ENCODE data around the gene TMEM217.

TMEM217 gene

DNA sequence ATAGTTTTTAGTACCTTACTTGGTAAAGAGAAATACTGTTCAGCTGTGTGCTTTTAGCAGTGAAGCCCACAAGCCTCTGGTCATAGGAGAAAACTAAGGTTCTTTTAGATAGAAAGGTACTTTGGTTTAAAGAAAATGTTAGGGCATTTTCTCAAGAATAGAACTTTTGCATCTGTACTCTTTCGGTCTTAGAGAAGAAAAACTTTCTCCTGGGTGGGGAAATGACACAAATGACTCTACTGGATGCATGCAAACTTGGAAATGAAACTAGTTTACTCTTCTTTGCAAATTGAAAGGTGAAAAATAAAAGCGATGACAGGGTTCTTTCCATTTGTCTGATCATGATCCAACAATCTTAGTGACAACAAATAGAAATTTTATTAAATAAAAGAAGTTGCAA, 2.1 kb upstream of the TMEM217 start:
- Histone ChIP-seq H3K4me2 (ENCODE audit: low read depth, low read length) (peak overlapping the region; percentile 32), H3K9ac (ENCODE audit: low read length) (no peak overlapping the region), H3K4me3 (ENCODE audit: low read length) (no peak overlapping the region), H3F3A (ENCODE audit: insufficient read depth, low read length) (peaks cover 11% of the 10 kb centered on the region), H3K9me2 (replicated peaks; ENCODE audit: insufficient read depth, low read length) (no peaks in the 10 kb centered on the region), H3K27me3 (replicated peaks; ENCODE audit: insufficient read depth, low read length) (no peaks in the 10 kb centered on the region), H3K4me1 (ENCODE audit: low read length) (peaks cover 23% of the 10 kb centered on the region), H3K36me3 (replicated peaks; ENCODE audit: insufficient read depth, low read length) (no peaks in the 10 kb centered on the region), H2AFZ (ENCODE audit: low read length) (no peak overlapping the region), H3K27ac (ENCODE audit: low read length) (peak overlapping the region; percentile 17; the same call in 1 of the 2 replicates), H4K20me1 (ENCODE audit: insufficient read depth, low read length) (no peaks in the 10 kb centered on the region), H3K79me2 (ENCODE audit: low read length) (peaks cover 48% of the 10 kb centered on the region), H3K9me3 (replicated peaks; ENCODE audit: insufficient read depth, low read length) (no peaks in the 10 kb centered on the region)
- DNase-seq: peak; percentile 44
- TF ChIP-seq EZH2phosphoT487 (IDR thresholded peaks at IDR 0.05; ENCODE audit: low read length): no peak
- TF ChIP-seq, protein P1, sequence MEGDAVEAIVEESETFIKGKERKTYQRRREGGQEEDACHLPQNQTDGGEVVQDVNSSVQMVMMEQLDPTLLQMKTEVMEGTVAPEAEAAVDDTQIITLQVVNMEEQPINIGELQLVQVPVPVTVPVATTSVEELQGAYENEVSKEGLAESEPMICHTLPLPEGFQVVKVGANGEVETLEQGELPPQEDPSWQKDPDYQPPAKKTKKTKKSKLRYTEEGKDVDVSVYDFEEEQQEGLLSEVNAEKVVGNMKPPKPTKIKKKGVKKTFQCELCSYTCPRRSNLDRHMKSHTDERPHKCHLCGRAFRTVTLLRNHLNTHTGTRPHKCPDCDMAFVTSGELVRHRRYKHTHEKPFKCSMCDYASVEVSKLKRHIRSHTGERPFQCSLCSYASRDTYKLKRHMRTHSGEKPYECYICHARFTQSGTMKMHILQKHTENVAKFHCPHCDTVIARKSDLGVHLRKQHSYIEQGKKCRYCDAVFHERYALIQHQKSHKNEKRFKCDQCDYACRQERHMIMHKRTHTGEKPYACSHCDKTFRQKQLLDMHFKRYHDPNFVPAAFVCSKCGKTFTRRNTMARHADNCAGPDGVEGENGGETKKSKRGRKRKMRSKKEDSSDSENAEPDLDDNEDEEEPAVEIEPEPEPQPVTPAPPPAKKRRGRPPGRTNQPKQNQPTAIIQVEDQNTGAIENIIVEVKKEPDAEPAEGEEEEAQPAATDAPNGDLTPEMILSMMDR (IDR thresholded peaks at IDR 0.05; ENCODE audit: low read length): no peak
- TF ChIP-seq EZH2 (optimal IDR thresholded peaks at IDR 0.05; ENCODE audit: low read depth, low read length): no peak

DNA sequence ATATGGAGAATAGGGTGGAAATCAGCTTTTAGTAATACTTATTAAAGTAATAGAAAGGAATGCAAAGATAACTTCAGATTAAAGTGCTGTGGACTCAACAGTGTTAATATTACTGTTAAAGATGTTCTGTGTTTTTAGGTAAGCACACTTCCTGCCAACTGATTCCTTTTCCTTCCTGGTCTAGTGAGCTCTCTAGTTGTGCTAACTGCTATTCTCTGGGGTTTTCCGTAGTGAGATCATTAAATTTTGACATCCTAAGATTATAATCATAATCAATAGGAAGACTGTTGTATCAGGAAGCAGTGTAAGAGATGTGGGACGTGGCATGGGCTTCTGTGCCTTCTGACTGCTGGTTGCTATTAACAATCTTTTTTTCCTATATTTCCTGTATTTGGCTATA, 1.2 kb upstream of the TMEM217 start:
- peaks cover 23% of the 10 kb centered on the region for H3K4me1 ChIP-seq (ENCODE audit: low read length)
- TF ChIP-seq, protein P1 (IDR thresholded peaks at IDR 0.05; ENCODE audit: low read length): no peak
- TF ChIP-seq EZH2phosphoT487 (IDR thresholded peaks at IDR 0.05; ENCODE audit: low read length) (no peak), EZH2 (optimal IDR thresholded peaks at IDR 0.05; ENCODE audit: low read depth, low read length) (no peak)
- H3K9me3 ChIP-seq (replicated peaks; ENCODE audit: insufficient read depth, low read length): no peaks in the 10 kb centered on the region
- H3K79me2 ChIP-seq (ENCODE audit: low read length): peaks cover 48% of the 10 kb centered on the region
- H3K27ac ChIP-seq (ENCODE audit: low read length): no peak overlapping the region
- DNase-seq: no peak
- no peak overlapping the region for H3K4me3 ChIP-seq (ENCODE audit: low read length)
- H2AFZ ChIP-seq (ENCODE audit: low read length): no peak overlapping the region
- peak overlapping the region; percentile 32; the same call in 1 of the 2 replicates for H3K4me2 ChIP-seq (ENCODE audit: low read depth, low read length)
- no peaks in the 10 kb centered on the region for H3K27me3 ChIP-seq (replicated peaks; ENCODE audit: insufficient read depth, low read length)
- H3K9ac ChIP-seq (ENCODE audit: low read length): no peak overlapping the region
- no peaks in the 10 kb centered on the region for H4K20me1 ChIP-seq (ENCODE audit: insufficient read depth, low read length)
- H3K36me3 ChIP-seq (replicated peaks; ENCODE audit: insufficient read depth, low read length): no peaks in the 10 kb centered on the region
- H3F3A ChIP-seq (ENCODE audit: insufficient read depth, low read length): peaks cover 11% of the 10 kb centered on the region
- no peaks in the 10 kb centered on the region for H3K9me2 ChIP-seq (replicated peaks; ENCODE audit: insufficient read depth, low read length)

DNA sequence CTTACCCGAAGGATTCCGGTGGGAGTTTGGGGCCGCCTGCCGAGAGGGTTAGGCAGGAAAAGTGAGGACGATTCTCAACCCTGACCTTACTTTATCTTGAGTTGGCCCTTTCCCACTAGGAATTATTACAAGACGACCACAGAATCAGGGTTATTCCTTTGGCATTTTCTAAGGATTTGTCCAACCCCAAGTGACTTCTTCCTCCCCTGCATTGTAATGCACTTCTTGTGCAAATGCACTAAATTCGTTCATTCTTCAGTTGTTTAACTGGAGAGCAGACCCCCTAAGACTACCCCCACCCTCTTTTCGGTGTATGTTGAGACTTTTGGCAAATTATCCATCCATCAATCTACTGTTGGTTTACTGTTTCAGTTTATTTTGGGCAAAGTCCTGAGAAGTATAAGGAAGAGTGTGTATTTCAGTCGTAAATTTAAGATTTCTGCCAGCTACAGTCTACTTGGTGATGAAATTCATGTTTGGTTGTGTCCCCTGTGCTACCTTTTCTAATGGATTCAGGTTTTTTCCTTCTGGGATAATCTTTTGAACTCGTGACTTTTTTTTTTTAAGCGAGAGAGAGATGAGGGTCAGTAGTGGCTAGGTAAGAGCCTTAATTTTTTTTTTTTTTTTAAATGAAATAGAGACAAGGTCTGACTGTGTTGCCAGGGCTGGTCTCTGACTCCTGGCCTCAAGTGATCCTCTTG, 611 bp upstream of the TMEM217 start:
- Histone ChIP-seq H3K79me2 (ENCODE audit: low read length) (peaks cover 44% of the 10 kb centered on the region), H3K4me2 (ENCODE audit: low read depth, low read length) (peak overlapping the region; percentile 78), H4K20me1 (ENCODE audit: insufficient read depth, low read length) (no peaks in the 10 kb centered on the region), H3F3A (ENCODE audit: insufficient read depth, low read length) (peaks cover 11% of the 10 kb centered on the region), H3K4me1 (ENCODE audit: low read length) (peaks cover 23% of the 10 kb centered on the region), H3K9me2 (replicated peaks; ENCODE audit: insufficient read depth, low read length) (no peaks in the 10 kb centered on the region), H3K9me3 (replicated peaks; ENCODE audit: insufficient read depth, low read length) (no peaks in the 10 kb centered on the region), H3K27ac (ENCODE audit: low read length) (no peak overlapping the region), H3K36me3 (replicated peaks; ENCODE audit: insufficient read depth, low read length) (no peaks in the 10 kb centered on the region), H3K27me3 (replicated peaks; ENCODE audit: insufficient read depth, low read length) (no peaks in the 10 kb centered on the region), H3K9ac (ENCODE audit: low read length) (peak overlapping the region; percentile 96), H3K4me3 (ENCODE audit: low read length) (peak overlapping the region; percentile 100), H2AFZ (ENCODE audit: low read length) (peak overlapping the region; percentile 99; the same call in 1 of the 2 replicates)
- DNase-seq: no peak
- TF ChIP-seq EZH2phosphoT487 (IDR thresholded peaks at IDR 0.05; ENCODE audit: low read length) (no peak), EZH2 (optimal IDR thresholded peaks at IDR 0.05; ENCODE audit: low read depth, low read length) (no peak)
- TF ChIP-seq, protein P1 (IDR thresholded peaks at IDR 0.05; ENCODE audit: low read length): no peak

Data from MM.1S (cell line).